GM21723 (cell line): ENCODE results near the gene BCL2.

Experiments used
- ATAC-seq: cut with Tn5 transposase; IDR thresholded peaks from one replicate; pipeline ENCODE4 v1.9.1; 2021; ENCODE audit warnings: mild to moderate bottlenecking, moderate library complexity; ENCODE audit not compliant: unreplicated experiment

The BCL2 gene

GRCh38 chr18:63288311-63288710 lies 31.3 kb downstream of the BCL2 start:
- no peak for ATAC-seq

DNA sequence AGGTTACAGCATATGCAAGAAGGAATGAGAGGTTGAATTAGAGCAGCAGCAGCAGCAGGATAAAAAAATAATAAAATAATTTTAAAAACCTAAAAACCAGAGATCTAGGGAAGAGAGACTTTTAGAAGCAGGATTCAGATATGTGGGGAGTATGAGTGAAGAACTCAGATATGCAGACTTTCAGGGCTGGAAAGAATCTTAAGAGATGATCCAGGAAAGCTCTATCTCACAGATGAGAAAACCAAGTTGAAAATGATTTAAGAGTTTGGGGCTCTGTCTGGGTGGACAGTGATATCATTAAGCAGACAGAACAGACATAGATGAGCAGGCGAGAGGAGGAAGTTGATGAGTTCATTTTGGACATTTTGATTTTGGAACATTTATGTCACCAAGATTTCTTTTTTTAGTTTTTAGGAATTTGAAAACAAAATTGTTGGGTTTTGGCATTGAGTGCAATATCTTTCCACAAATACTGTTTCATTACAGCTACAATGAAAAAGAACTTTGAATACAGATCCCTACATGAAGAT lies 31.8 kb downstream of the BCL2 start:
- ATAC-seq: no peak

- no peak for ATAC-seq
Measured at GRCh38 chr18:63286926-63287325, 32.6 kb downstream of the BCL2 start.

DNA sequence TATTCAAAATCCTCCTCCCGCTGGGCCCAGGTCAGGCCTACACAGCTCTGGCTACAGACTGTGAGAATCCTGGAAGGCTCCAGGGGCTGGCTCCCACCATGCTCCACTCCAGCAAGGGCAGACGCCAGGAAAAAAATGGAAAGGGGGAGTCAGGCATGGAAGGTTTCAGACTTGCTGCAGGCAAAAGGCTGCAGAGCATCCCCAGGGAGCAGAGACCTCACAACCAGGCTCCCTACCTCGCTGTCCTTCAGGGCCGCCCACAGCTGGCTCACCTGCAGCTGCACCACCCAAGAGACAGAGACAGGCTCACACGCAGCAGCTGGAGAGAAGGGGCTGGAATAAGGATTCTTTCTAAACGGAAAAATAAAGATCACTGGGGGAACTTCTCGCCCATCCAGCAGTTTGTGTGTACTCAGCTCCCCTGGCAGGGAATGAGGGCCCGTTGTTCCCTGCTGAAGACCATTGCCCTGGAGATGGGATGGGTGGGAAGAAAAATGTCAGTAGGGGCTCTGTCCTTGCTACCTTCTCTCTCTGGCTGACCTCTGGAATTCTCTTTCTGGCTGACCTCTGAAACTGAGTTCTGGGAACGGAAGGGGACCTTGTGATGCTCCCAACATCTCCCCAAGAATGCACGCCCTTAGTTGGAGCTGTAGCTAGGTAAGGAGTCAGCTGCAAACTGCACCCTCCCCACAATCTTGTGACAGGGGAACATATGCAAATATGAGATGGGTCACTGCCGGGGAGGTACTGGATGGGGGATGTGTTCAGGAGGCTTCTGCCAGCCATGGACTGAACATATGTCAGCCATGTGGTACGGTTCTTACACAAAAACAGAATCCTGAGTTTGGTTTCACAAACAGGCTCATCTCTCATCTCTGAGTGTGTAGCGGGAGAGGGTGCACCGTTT lies 34.5 kb downstream of the BCL2 start:
- peak; percentile 95 for ATAC-seq

- ATAC-seq: no peak
Measured at GRCh38 chr18:63284173-63284799, 35.3 kb downstream of the BCL2 start.

GRCh38 chr18:63283305-63284094 lies 36.1 kb downstream of the BCL2 start:
- no peak for ATAC-seq

DNA sequence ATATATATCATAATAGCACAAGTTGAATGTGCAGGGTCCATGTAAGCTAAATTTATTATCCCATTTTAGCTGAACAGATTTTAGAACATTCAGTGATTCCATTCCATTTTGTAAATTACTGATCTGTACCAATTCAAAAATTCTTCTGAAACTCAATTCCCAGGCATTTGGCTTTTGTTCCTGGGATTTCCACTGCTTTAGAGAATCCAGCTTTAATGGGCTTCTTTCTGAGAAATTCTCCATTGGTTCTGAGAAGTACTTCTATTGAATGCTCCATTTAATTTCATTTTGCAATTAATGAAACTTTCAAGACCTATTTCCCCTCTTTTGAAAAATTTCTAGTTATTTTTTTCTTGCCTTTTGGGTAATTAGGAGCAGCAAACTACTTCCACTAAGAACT lies 36.8 kb downstream of the BCL2 start:
- ATAC-seq: no peak

DNA sequence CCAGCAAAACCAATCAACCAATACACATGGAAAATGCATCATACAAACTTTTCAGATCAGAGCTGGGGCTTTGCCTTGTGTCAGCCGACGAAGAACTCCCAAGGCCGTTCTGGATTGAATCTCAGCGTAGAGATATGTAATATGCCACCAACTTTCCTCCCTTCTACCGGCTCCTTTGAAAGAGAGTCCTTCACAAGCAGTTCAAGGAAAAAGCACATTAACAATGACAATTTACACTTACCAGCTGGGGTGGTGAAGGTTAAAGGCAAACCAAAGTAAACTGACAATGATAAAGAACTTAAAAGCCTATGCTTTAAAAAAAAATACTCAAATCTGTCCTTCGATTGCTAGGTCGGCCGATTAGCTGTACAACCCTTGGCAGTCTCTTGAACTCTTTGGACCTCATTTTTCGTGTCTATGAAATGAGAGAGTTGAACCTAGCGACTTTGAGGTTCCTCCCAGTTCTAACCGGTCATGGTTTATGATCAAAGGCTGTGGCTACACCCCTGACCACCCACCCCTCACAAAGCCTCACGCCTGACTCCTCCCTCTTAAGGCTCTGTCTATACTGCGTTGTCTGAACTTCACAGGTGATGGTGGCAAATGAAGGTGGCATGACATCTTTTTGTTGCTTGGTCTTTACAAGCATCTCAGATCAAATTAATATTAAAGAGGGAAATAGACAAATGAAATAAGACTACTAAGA lies 46.2 kb downstream of the BCL2 start:
- no peak for ATAC-seq

DNA sequence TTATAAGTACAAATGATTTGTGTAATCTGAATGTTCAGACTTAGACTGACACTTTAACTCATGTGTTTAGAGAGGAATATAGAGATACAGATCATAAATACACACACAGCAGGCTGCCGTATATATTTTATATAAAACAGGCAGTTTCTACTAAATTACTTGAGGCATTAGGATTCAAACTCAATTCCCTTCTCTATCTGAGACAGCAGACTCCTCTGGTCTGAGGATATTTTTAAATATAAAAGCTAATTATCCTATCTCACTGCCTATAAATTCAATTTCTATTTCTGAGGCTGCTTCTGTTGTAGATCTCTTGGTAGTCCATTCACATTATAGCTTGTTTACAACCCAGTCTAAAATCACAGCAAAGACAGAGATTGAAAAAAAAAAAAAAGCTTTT lies 46.9 kb downstream of the BCL2 start:
- no peak for ATAC-seq

GRCh38 chr18:63271881-63272299 lies 47.7 kb downstream of the BCL2 start:
- no peak for ATAC-seq

- ATAC-seq: no peak
Measured at GRCh38 chr18:63271148-63271547, 48.4 kb downstream of the BCL2 start.

- ATAC-seq: peak; percentile 57
Measured at GRCh38 chr18:63267975-63268721, 51.4 kb downstream of the BCL2 start.

- no peak for ATAC-seq
Measured at GRCh38 chr18:63266888-63267790, 52.4 kb downstream of the BCL2 start.

DNA sequence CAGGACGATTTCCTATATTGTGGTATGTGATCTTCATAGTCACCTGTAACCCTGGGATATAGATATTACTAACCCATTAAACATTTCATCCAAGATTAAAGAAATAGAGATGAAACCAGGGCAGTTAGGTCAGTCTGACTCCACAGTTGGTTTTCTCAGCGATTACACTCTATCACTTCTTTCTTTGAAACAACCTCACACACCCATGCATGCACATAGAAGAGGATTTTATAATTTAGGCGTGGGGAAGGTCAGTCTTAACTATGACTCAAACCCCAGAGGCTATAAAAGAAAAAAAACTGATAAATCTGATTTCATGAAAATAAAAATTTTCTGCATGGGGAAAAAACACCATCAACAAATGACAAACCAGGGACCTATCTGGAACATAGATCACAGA lies 54.2 kb downstream of the BCL2 start:
- no peak for ATAC-seq

GRCh38 chr18:63264871-63265270 lies 54.7 kb downstream of the BCL2 start:
- no peak for ATAC-seq

- no peak for ATAC-seq
Measured at GRCh38 chr18:63263444-63263843, 56.1 kb downstream of the BCL2 start.

GRCh38 chr18:63262369-63263335 lies 56.9 kb downstream of the BCL2 start:
- ATAC-seq: no peak

DNA sequence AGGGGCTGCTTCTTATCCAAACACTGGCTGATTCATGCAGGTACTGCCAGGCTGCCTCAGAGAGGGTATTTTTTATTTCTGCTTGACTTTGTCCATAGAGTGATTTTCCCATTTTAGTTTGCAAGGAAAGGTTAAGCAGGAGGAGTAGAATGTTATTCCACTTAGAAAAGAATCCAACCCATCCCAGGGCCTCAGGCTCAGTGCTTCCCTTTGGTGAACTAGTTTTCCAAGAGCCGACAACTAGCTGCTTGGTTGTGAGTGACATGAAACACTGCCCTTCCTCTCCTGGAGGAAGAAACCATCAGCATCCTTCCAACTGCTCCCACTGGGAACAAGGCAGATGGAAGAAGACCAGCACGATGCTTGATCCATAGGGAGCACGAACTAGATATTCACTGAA lies 58.5 kb downstream of the BCL2 start:
- ATAC-seq: no peak
